Sigmoid colon (tissue), 7 donors: ENCODE measurements around the gene ZNF101. TPM values are rescaled to one million over a fixed set of nuclear protein-coding genes. Genes with fewer than 3 reads are reported as not detected.
A peak's percentile ranks its signal among the peaks of the same experiment; 100 is the strongest.

ENCODE experiments used
- DNase-seq: peaks from one replicate; pipeline ENCODE4 v3.0.0-alpha.2; 2019
- H3K27ac ChIP-seq, 4 donors: fragments of 200-600 bp; sonication (generic); one replicate each; pipeline ENCODE4 v1.5.1; 2016 to 2019; ENCODE audit warnings: mild to moderate bottlenecking in 1 of 4
- H3K27me3 ChIP-seq, 3 donors: fragments of 200-600 bp; sonication (generic); one replicate each; pipeline ENCODE4 v1.5.1; 2019; ENCODE audit warnings: mild to moderate bottlenecking in 1 of 3
- H3K36me3 ChIP-seq, 4 donors: fragments of 200-600 bp; sonication (generic); one replicate each; pipeline ENCODE4 v1.5.1; 2016 to 2019
- H3K4me1 ChIP-seq, 4 donors: fragments of 200-600 bp; sonication (generic); one replicate each; pipeline ENCODE4 v1.5.1; 2017 to 2019
- H3K4me3 ChIP-seq, 4 donors: fragments of 200-600 bp; sonication (generic); one replicate each; pipeline ENCODE4 v1.5.1; 2017 to 2019; ENCODE audit warnings: mild to moderate bottlenecking in 2 of 4, moderate library complexity in 1 of 4
- H3K9me3 ChIP-seq, 4 donors: fragments of 200-600 bp in 3 of 4; sonication (generic) in 3 of 4; one replicate each; pipeline versions ENCODE4 v1.5.1 to v1.6.1; 2013 to 2019
- EP300 ChIP-seq, 4 donors: sonication (generic); formaldehyde crosslinking; IDR thresholded peaks; one replicate each; pipeline ENCODE4 v1.6.1; 2017; ENCODE audit warnings: antibody characterized with exemption in 4 of 4
- POLR2A ChIP-seq, 2 donors: fragments of 450-650 bp; IDR thresholded peaks; one replicate each; pipeline ENCODE4 v1.6.1; 2016; ENCODE audit warnings: antibody characterized with exemption in 2 of 2, mild to moderate bottlenecking in 2 of 2, moderate library complexity in 2 of 2
- POLR2AphosphoS5 ChIP-seq, 4 donors: sonication (generic); formaldehyde crosslinking; IDR thresholded peaks; one replicate each; pipeline ENCODE4 v1.6.1; 2017; ENCODE audit warnings: antibody characterized with exemption in 4 of 4
- WGBS, 2 donors: extraction: QIAGEN DNeasy Blood & Tissue Kit; methylation state at CpG; one replicate each; pipeline ENCODE4 v1.1.7; 2013; 5-methylcytosine and 5-hydroxymethylcytosine counted together
- intact Hi-C: fragments of 100-400 bp; cut with DNase I; formaldehyde crosslinking; loops from one replicate; pipeline ENCODE4 v1.15.1; 2023
- polyA plus RNA-seq, 3 donors: library from polyadenylated mRNA; stranded (reverse); fragments of 200-250 nt; gene quantifications; one replicate each; pipeline ENCODE4 v1.2.3, GENCODE V29; 2013
- total RNA-seq, 4 donors: library from RNA; depleted of rRNA; stranded (reverse); fragments of >200 nt; gene quantifications; one replicate each; pipeline ENCODE4 v1.1.0, GENCODE V29; 2016
- TF ChIP-seq, protein P1 (sequence below), 4 experiments: fragments of 450-650 bp in 3 of 4; fragments of 200-600 bp in 1 of 4; IDR thresholded peaks; one replicate each; pipeline ENCODE4 v1.5.1; 2016 to 2019; ENCODE audit warnings: antibody characterized with exemption in 4 of 4, mild to moderate bottlenecking in 3 of 4, moderate library complexity in 2 of 4
- donor health status: healthy with polysubstance abuse.
- donor health status: Bipolar disorder and iron deficiency.
- donor health status: healthy.

ZNF101 gene
- total and polyA plus RNA-seq, 7 donors, result 4.7 to 24.2 (median 6.4) TPM

DNA sequence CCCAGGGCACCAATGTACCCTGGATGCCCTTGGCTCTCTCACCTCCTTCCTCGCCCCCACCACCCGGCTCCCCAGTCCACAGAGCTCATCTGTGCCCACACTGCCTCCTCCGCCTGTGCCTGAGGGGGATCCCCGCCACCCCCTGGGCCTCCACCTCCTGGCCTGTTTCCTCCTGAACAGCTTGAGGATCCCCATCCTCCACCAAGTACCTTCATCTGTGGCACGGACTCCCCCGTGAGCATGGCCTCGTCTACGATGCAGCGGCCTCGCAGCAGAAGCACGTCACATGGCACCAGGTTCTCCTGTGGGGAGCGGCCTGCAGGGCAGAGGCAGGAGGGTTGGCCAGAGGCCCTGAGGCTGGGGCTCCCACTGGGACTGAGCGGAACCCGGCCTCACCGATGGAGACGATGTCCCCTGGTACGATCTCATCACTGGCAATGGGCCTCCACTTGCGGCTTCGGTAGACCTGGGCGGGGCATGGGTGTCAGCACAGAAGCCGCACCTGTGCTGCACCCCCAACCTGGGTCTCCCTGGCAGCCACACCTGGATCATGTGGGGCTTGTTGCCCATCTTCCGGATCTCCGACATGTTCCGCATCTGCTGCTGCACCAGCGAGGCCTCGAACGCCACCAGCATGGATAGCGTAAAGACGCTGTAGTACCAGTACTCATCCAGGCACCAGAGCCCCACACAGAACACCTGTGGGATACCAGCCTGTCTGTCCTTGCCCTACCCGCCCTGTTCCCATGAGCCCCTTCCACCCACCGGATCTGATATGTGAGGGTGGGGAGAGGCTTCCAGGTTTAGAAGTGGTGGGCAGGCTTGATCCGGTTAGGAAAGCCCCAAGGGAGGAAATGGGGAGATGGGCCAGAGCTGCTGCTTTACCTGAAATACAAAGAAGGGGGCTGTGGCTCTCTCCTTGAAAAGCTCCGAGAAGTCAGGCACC is 11.9 kb upstream of the ZNF101 start:
- Histone ChIP-seq H3K4me1 (peaks cover 0 to 9% (median 8%) of the 10 kb centered on the region in 4 donors), H3K36me3 (peaks cover 45 to 86% (median 75%) of the 10 kb centered on the region in 4 donors), H3K9me3 (no peaks in the 10 kb centered on the region), H3K27ac (no peak overlapping the region), H3K27me3 (no peaks in the 10 kb centered on the region), H3K4me3 (no peak overlapping the region)
- TF ChIP-seq POLR2AphosphoS5 (IDR thresholded peaks at IDR 0.05), result no peak
- no peak for TF ChIP-seq EP300 (IDR thresholded peaks at IDR 0.05)
- TF ChIP-seq, protein P1, sequence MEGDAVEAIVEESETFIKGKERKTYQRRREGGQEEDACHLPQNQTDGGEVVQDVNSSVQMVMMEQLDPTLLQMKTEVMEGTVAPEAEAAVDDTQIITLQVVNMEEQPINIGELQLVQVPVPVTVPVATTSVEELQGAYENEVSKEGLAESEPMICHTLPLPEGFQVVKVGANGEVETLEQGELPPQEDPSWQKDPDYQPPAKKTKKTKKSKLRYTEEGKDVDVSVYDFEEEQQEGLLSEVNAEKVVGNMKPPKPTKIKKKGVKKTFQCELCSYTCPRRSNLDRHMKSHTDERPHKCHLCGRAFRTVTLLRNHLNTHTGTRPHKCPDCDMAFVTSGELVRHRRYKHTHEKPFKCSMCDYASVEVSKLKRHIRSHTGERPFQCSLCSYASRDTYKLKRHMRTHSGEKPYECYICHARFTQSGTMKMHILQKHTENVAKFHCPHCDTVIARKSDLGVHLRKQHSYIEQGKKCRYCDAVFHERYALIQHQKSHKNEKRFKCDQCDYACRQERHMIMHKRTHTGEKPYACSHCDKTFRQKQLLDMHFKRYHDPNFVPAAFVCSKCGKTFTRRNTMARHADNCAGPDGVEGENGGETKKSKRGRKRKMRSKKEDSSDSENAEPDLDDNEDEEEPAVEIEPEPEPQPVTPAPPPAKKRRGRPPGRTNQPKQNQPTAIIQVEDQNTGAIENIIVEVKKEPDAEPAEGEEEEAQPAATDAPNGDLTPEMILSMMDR (IDR thresholded peaks at IDR 0.05), result no peak
- TF ChIP-seq POLR2A (IDR thresholded peaks at IDR 0.05), result no peak
- DNase-seq, result no peak
- intact Hi-C loops, result no loop called here
- WGBS, 2 donors, result 96% methylated on average over 33 of the region's 33 CpGs

DNA sequence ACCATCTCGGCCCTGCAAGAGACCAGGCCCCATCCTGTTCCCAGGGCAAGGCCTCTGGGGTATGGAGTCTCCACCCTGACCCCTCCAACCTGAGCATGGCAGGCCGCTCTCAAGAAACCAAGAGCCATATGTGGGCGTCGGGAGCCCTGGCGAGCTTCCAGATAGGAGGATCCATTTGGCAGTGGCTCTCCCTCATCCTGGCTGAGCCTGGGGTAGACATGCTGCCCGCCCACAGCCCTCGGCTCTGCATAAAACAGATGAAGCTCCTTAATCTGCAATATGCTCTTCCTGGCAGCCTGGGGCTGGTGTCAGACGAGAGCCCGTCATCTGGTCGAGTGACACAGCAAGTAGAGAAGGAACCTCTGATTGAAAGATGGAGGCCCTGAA is 11.2 kb upstream of the ZNF101 start:
- no peak overlapping the region for H3K4me3 ChIP-seq
- DNase-seq, result no peak
- no peaks in the 10 kb centered on the region for H3K27me3 ChIP-seq
- H3K4me1 ChIP-seq, result peaks cover 0 to 16% (median 14%) of the 10 kb centered on the region in 4 donors
- no peaks in the 10 kb centered on the region for H3K9me3 ChIP-seq
- 86 to 87% methylated on average over 10 of the region's 10 CpGs for WGBS, 2 donors
- TF ChIP-seq POLR2AphosphoS5 (IDR thresholded peaks at IDR 0.05) (no peak), EP300 (IDR thresholded peaks at IDR 0.05) (no peak)
- TF ChIP-seq, protein P1 (IDR thresholded peaks at IDR 0.05), result no peak
- intact Hi-C loops, result no loop called here
- no peak overlapping the region for H3K27ac ChIP-seq
- H3K36me3 ChIP-seq, result peaks cover 45 to 79% (median 69%) of the 10 kb centered on the region in 4 donors

DNA sequence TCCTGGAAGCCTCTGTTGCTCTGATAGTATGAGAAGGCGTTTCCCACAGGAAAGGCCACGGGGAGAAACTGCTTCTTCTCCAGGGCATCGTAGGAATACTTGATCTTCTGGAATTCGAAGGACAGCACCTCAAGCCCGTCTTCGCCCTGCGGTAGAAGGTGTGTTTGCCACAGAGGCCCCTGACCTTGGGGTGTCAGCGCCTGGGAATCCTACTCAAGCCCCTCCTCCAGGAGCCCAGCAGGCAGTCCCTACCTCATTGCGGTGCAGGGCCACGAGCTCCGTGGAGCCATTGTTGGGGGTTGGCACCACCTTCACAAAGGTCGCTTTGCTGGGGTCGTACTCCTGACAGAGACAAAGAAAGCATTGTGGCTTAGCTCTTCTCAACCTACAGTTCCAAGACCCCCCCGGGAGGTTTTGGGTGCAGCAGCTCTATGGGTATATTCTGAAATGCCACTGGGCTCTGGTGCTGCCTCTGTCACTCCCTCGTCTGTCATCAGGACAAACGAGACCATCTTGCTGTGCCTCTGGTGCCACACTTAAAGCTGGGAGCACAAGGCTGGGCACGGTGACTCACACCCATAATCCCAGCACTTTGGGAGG is 8.9 kb upstream of the ZNF101 start:
- intact Hi-C loops, result loop anchor here (5.0 to 10.0 kb wide), 4 partner anchors 127 to 595 kb away; partner anchors contain the start of genes GATAD2A, SLC25A42 and ZNF682
- peak; percentile 37 for DNase-seq
- no peak overlapping the region for H3K27ac ChIP-seq
- TF ChIP-seq, protein P1 (IDR thresholded peaks at IDR 0.05), result no peak
- TF ChIP-seq POLR2AphosphoS5 (IDR thresholded peaks at IDR 0.05), result no peak
- no peak for TF ChIP-seq POLR2A (IDR thresholded peaks at IDR 0.05)
- no peak for TF ChIP-seq EP300 (IDR thresholded peaks at IDR 0.05)
- WGBS, 2 donors, result 89 to 92% methylated on average over 17 of the region's 17 CpGs
- no peak overlapping the region for H3K4me3 ChIP-seq
- H3K27me3 ChIP-seq, result no peaks in the 10 kb centered on the region
- H3K9me3 ChIP-seq, result no peaks in the 10 kb centered on the region
- peaks cover 0 to 26% (median 22%) of the 10 kb centered on the region in 4 donors for H3K4me1 ChIP-seq
- H3K36me3 ChIP-seq, result peaks cover 22 to 56% (median 45%) of the 10 kb centered on the region in 4 donors

DNA sequence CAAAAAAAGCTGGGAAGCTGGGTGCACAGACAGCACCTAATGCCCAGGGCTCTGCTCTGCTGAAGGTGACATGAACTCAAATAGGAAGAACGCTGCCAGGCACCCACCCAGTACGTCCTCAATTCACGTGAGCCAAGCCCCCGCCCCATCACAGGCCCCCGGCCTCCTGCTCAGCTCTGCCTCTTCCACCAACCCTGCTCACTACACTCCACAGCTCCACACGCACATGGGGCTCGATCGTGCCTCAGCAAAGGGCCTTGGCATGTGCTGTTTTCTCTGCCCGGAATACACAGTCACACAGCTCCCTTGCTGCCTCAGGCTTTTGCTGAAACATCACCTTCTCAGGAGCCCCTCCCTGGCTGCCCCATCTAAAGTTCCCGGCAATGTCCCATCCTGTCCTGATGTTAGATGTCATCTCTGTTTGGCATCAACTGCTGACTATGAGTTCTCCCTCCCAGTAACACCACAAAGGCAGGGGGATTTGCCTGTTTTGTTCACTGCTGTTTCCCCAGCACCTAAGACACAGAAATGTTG is 7.4 kb upstream of the ZNF101 start:
- Histone ChIP-seq H3K4me1 (peaks cover 0 to 26% (median 22%) of the 10 kb centered on the region in 4 donors), H3K27ac (no peak overlapping the region), H3K36me3 (peaks cover 8 to 41% (median 31%) of the 10 kb centered on the region in 4 donors), H3K4me3 (no peak overlapping the region), H3K27me3 (no peaks in the 10 kb centered on the region), H3K9me3 (no peaks in the 10 kb centered on the region)
- no peak for TF ChIP-seq POLR2AphosphoS5 (IDR thresholded peaks at IDR 0.05)
- TF ChIP-seq, protein P1 (IDR thresholded peaks at IDR 0.05), result no peak
- 91 to 92% methylated on average over 10 of the region's 10 CpGs for WGBS, 2 donors
- DNase-seq, result peak; percentile 40
- intact Hi-C loops, result loop anchor here (5.0 to 10.0 kb wide), 4 partner anchors 129 to 596 kb away; partner anchors contain the start of genes GATAD2A, SLC25A42 and ZNF682
